NB4 (cell line): ENCODE data around the gene PTGES3L.

Experiments
- DNase-seq: peaks from one replicate; pipeline ENCODE4 v3.0.0; 2010; ENCODE audit warnings: low read depth
- H3K4me3 ChIP-seq: one replicate; pipeline ENCODE4 v1.5.1; 2011; ENCODE audit warnings: mild to moderate bottlenecking, low read depth, low read length, moderate library complexity
- CTCF ChIP-seq: IDR thresholded peaks from one replicate; pipeline ENCODE4 v1.5.1; 2012; ENCODE audit warnings: low read depth, low read length
- MAX ChIP-seq: IDR thresholded peaks from 2 replicates; pipeline ENCODE4 v1.6.1; 2011; ENCODE audit warnings: low read depth, low read length
- MYC ChIP-seq: IDR thresholded peaks from 2 replicates; pipeline ENCODE4 v1.6.1; 2011; ENCODE audit warnings: low read depth, low read length
- POLR2A ChIP-seq: IDR thresholded peaks from 2 replicates; pipeline ENCODE4 v1.6.1; 2011; ENCODE audit warnings: mild to moderate bottlenecking; ENCODE audit not compliant: insufficient read length; ENCODE audit errors: extremely low read depth

The PTGES3L gene

GRCh38 chr17:43025290-43025657 is 45.4 kb upstream of the PTGES3L start:
- no peak for DNase-seq
- H3K4me3 ChIP-seq = no peak overlapping the region
- TF ChIP-seq CTCF (no peak), POLR2A (no peak), MAX (no peak), MYC (no peak)

GRCh38 chr17:43024407-43025289 is 44.8 kb upstream of the PTGES3L start, which contains the start of gene RND2:
Gene RND2, plus strand, starts transcription at chr17:43025231. Its CDS starts 117 bp downstream, at chr17:43025348.
- no peak for TF ChIP-seq POLR2A
- TF ChIP-seq MAX = peak; percentile 46
- peak; percentile 45; the same call in 1 of the 2 replicates for TF ChIP-seq MYC
- peak; percentile 81 for TF ChIP-seq CTCF
- H3K4me3 ChIP-seq = peak within 1 kb of the TSS; percentile 46
- peak; percentile 93 for DNase-seq

GRCh38 chr17:43021741-43022512 is 42.0 kb upstream of the PTGES3L start, which contains the start of gene VAT1:
Gene VAT1, minus strand, starts transcription at chr17:43022385. Its CDS starts 63 bp downstream, at chr17:43022322.
- peak; percentile 83 for DNase-seq
- TF ChIP-seq CTCF (no peak), MYC (no peak), POLR2A (peak; percentile 48), MAX (no peak; the same call in 1 of the 2 replicates)

GRCh38 chr17:43020789-43021740 is 41.2 kb upstream of the PTGES3L start:
- TF ChIP-seq POLR2A (no peak), MAX (peak; percentile 68), CTCF (no peak), MYC (0 out of 2 replicates have a peak, but pooled peaks have one; percentile 34)
- DNase-seq = peak; percentile 84
- peak overlapping the region; percentile 71 for H3K4me3 ChIP-seq

More at GRCh38 chr17:43021741-43022512, 42.0 kb upstream of the PTGES3L start, which contains the start of gene VAT1:
- H3K4me3 ChIP-seq = peak within 1 kb of the TSS; percentile 71
